K562 (cell line): ENCODE data around the gene CMIP. TPM values are rescaled to one million over a fixed set of nuclear protein-coding genes. Genes with fewer than 3 reads are reported as not detected.

Experiments
- EP300 ChIP-seq: IDR thresholded peaks from 2 replicates; pipeline ENCODE4 v1.6.1; 2012; ENCODE audit warnings: low read length, improper control_type of control experiment
- ESRRA ChIP-seq: fragments of 450-650 bp; IDR thresholded peaks from 2 replicates; pipeline ENCODE4 v1.6.1; 2014; ENCODE audit warnings: low read depth, mild to moderate bottlenecking, moderate library complexity, borderline replicate concordance
- EWSR1 ChIP-seq: fragments of 450-650 bp; IDR thresholded peaks from 2 replicates; pipeline ENCODE4 v1.6.1; 2018; ENCODE audit warnings: borderline replicate concordance, mild to moderate bottlenecking, low read depth, moderate library complexity; ENCODE audit not compliant: partially characterized antibody
- FOXK1 ChIP-seq: sonication (generic); formaldehyde crosslinking; IDR thresholded peaks from 2 replicates; pipeline ENCODE4 v1.8.0; 2022; ENCODE audit warnings: missing genetic modification reagents, mild to moderate bottlenecking, borderline replicate concordance
- HDAC2 ChIP-seq: fragments of 450-650 bp; IDR thresholded peaks from 2 replicates; pipeline ENCODE4 v1.6.1; 2016; ENCODE audit warnings: mild to moderate bottlenecking
- IFI16 ChIP-seq: fragments of 250-450 bp; sonication (Bioruptor Pico); IDR thresholded peaks from 2 replicates; pipeline ENCODE4 v2.1.2; 2022; ENCODE audit warnings: mild to moderate bottlenecking, inconsistent platforms
- MCM7 ChIP-seq, 2 experiments: fragments of 450-650 bp; IDR thresholded peaks; 2 replicates each; pipeline ENCODE4 v1.6.1; 2016 to 2018
- MEF2D ChIP-seq: conservative IDR thresholded peaks from 2 replicates; pipeline ENCODE4 v1.6.1; 2016; ENCODE audit warnings: low read depth, missing genetic modification characterization, missing compliant biosample characterization
- PYGO2 ChIP-seq: fragments of 450-650 bp; IDR thresholded peaks from 2 replicates; pipeline ENCODE4 v1.6.1; 2016; ENCODE audit warnings: mild to moderate bottlenecking, missing genetic modification characterization, moderate library complexity, missing compliant biosample characterization
- RB1 ChIP-seq: fragments of 450-650 bp; IDR thresholded peaks from 2 replicates; pipeline ENCODE4 v1.6.1; 2017; ENCODE audit warnings: low read depth, mild to moderate bottlenecking
- RBM25 ChIP-seq: fragments of 200-400 bp; formaldehyde crosslinking; IDR thresholded peaks from 2 replicates; pipeline ENCODE4 v1.6.1; 2018; ENCODE audit warnings: low read length, low read depth, moderate library complexity; ENCODE audit not compliant: severe bottlenecking
- RHOXF2B ChIP-seq: fragments of 250-450 bp; sonication (Bioruptor Pico); conservative IDR thresholded peaks from 2 replicates; pipeline ENCODE4 v1.5.1; 2021
- SMAD3 ChIP-seq: fragments of 450-650 bp; formaldehyde crosslinking; conservative IDR thresholded peaks from 2 replicates; pipeline ENCODE4 v1.4.0; 2020; ENCODE audit warnings: mild to moderate bottlenecking
- SRF ChIP-seq, 2 experiments: fragments of 250-450, 450-650 bp in 1 of 2; sonication (Bioruptor Pico) in 1 of 2; sonication (generic) in 1 of 2; formaldehyde crosslinking; IDR thresholded peaks; 2 replicates each; pipeline versions ENCODE4 v1.5.0 to v1.5.1; 2020 to 2022; ENCODE audit warnings: mild to moderate bottlenecking in 1 of 2, missing genetic modification reagents in 1 of 2
- TARDBP ChIP-seq: fragments of 450-650 bp; IDR thresholded peaks from 2 replicates; pipeline ENCODE4 v1.6.1; 2016
- TEAD2 ChIP-seq: fragments of 450-650 bp; IDR thresholded peaks from 2 replicates; pipeline ENCODE4 v1.6.1; 2016; ENCODE audit warnings: missing genetic modification characterization, control low read depth, missing compliant biosample characterization
- TFAM ChIP-seq: fragments of 250-450 bp; sonication (Bioruptor Pico); conservative IDR thresholded peaks from 2 replicates; pipeline ENCODE4 v1.5.0; 2021; ENCODE audit warnings: mild to moderate bottlenecking, moderate library complexity
- TSC22D4 ChIP-seq: fragments of 450-650 bp; IDR thresholded peaks from 2 replicates; pipeline ENCODE4 v1.6.1; 2016; ENCODE audit warnings: missing genetic modification characterization, missing biosample characterization, control low read depth
- ZKSCAN1 ChIP-seq: fragments of 150-350 bp; IDR thresholded peaks from 2 replicates; pipeline ENCODE4 v1.6.1; 2016; ENCODE audit warnings: low read depth, low read length
- ZNF24 ChIP-seq: fragments of 450-650 bp; IDR thresholded peaks from 2 replicates; pipeline ENCODE4 v1.6.1; 2016
- ZNF253 ChIP-seq: fragments of 250-450 bp; sonication (Bioruptor Pico); conservative IDR thresholded peaks from 2 replicates; pipeline ENCODE4 v1.6.1; 2021; ENCODE audit warnings: mild to moderate bottlenecking
- ZNF444 ChIP-seq: fragments of 250-450 bp; sonication (Bioruptor Pico); IDR thresholded peaks from 2 replicates; pipeline ENCODE4 v1.4.0; 2020; ENCODE audit warnings: mild to moderate bottlenecking, moderate library complexity
- ZNF445 ChIP-seq: fragments of 250-450 bp; sonication (Bioruptor Pico); IDR thresholded peaks from 2 replicates; pipeline ENCODE4 v1.4.0; 2020; ENCODE audit warnings: low read depth, mild to moderate bottlenecking, moderate library complexity
- polyA plus RNA-seq, 8 experiments: library from polyadenylated mRNA; depleted of rRNA in 4 of 8; stranded (reverse) in 5 of 8; unstranded in 3 of 8; fragments of >200 nt; fragmentation: Nextera tagmentation in 2 of 8; fragmentation: Illumina TruSeq in 1 of 8; extraction: Ambion mirVana in 2 of 8; extraction: Trizol in 1 of 8; gene quantifications; 2 replicates each; pipeline versions ENCODE4 v1.2.1 to v1.2.3, GENCODE V29; 2011 to 2014; ENCODE audit warnings: inconsistent platforms in 1 of 8, missing spikeins in 1 of 8
- total RNA-seq, 7 experiments: library from RNA; depleted of rRNA in 6 of 7; stranded (reverse); fragments of >200 nt in 6 of 7; fragmentation: Illumina TruSeq in 2 of 7; extraction: Trizol in 2 of 7; gene quantifications; 2 replicates each; pipeline versions ENCODE4 v1.2.1 to v1.2.3, GENCODE V29; 2011 to 2021; ENCODE audit warnings: low replicate concordance in 1 of 7
- TF ChIP-seq, protein P1 (sequence below): sonication (generic); formaldehyde crosslinking; IDR thresholded peaks from 2 replicates; pipeline ENCODE4 v1.8.0; 2023; ENCODE audit warnings: mild to moderate bottlenecking, missing genetic modification reagents
- TF ChIP-seq, protein P2 (sequence below), 3 experiments: fragments of 200-800 bp in 1 of 3; sonication (Bioruptor generic) in 1 of 3; sonication (generic) in 1 of 3; formaldehyde crosslinking in 1 of 3; IDR thresholded peaks; 2 replicates each; pipeline versions ENCODE4 v1.6.1 to v1.8.0; 2016 to 2022; ENCODE audit warnings: mild to moderate bottlenecking in 2 of 3, missing compliant biosample characterization in 2 of 3, missing genetic modification characterization in 2 of 3, missing genetic modification reagents in 1 of 3
- TF ChIP-seq, protein P3 (sequence below): fragments of 250-450 bp; sonication (Bioruptor Pico); IDR thresholded peaks from 2 replicates; pipeline ENCODE4 v1.8.0; 2021; ENCODE audit warnings: moderate library complexity, mild to moderate bottlenecking, inconsistent platforms

Gene CMIP
- total and polyA plus RNA-seq, 9 of the 15 experiments (the other 6 are each of a cell fraction or from before 2014, with no cell fraction given), result 0.94 to 82.5 (median 10.3) TPM

DNA sequence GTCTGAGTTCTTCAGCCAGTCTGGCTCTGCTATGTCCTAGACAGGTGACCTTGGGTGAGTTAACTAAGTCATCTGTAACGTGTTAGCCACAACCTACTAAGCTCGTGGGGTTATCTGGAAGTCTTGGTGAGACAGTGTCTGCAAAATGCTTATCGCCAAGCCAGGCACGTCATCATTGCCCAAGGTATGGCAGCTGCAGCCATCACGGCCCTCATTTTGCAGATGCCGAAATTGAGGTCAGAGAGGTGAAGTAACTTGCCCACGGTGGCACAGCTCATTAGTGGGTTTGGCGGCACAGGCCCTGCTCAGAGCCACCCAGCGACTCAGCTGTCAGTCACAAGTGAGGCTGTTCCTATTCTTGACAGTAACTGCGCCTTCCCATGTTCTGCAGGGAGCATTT is 79.8 kb downstream of the CMIP start (continued):
- TF ChIP-seq SRF (CRISPR knock-in tag; IDR thresholded peaks at IDR 0.05) (no peak), RHOXF2B (CRISPR knock-in tag) (no peak), ZKSCAN1 (0 out of 2 replicates have a peak, but pooled peaks have one; percentile 45), TEAD2 (no peak), ESRRA (peak; percentile 74), SMAD3 (CRISPR knock-in tag) (no peak), TSC22D4 (no peak), FOXK1 (CRISPR knock-in tag) (no peak), MCM7 (IDR thresholded peaks at IDR 0.05) (no peak), EP300 (no peak), EWSR1 (no peak), HDAC2 (0 out of 2 replicates have a peak, but pooled peaks have one; percentile 28), RBM25 (peak; percentile 43), ZNF444 (CRISPR knock-in tag) (no peak), RB1 (no peak), ZNF445 (CRISPR knock-in tag) (no peak), TFAM (CRISPR knock-in tag) (no peak), ZNF253 (CRISPR knock-in tag) (no peak), TARDBP (no peak), ZNF24 (no peak), MEF2D (no peak), IFI16 (CRISPR knock-in tag) (no peak), PYGO2 (tag) (no peak)
- TF ChIP-seq, protein P1, sequence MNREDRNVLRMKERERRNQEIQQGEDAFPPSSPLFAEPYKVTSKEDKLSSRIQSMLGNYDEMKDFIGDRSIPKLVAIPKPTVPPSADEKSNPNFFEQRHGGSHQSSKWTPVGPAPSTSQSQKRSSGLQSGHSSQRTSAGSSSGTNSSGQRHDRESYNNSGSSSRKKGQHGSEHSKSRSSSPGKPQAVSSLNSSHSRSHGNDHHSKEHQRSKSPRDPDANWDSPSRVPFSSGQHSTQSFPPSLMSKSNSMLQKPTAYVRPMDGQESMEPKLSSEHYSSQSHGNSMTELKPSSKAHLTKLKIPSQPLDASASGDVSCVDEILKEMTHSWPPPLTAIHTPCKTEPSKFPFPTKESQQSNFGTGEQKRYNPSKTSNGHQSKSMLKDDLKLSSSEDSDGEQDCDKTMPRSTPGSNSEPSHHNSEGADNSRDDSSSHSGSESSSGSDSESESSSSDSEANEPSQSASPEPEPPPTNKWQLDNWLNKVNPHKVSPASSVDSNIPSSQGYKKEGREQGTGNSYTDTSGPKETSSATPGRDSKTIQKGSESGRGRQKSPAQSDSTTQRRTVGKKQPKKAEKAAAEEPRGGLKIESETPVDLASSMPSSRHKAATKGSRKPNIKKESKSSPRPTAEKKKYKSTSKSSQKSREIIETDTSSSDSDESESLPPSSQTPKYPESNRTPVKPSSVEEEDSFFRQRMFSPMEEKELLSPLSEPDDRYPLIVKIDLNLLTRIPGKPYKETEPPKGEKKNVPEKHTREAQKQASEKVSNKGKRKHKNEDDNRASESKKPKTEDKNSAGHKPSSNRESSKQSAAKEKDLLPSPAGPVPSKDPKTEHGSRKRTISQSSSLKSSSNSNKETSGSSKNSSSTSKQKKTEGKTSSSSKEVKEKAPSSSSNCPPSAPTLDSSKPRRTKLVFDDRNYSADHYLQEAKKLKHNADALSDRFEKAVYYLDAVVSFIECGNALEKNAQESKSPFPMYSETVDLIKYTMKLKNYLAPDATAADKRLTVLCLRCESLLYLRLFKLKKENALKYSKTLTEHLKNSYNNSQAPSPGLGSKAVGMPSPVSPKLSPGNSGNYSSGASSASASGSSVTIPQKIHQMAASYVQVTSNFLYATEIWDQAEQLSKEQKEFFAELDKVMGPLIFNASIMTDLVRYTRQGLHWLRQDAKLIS, result no peak
- TF ChIP-seq, protein P2, sequence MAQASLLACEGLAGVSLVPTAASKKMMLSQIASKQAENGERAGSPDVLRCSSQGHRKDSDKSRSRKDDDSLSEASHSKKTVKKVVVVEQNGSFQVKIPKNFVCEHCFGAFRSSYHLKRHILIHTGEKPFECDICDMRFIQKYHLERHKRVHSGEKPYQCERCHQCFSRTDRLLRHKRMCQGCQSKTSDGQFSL (CRISPR knock-in tag; IDR thresholded peaks at IDR 0.05), result no peak
- TF ChIP-seq, protein P2 (tag; IDR thresholded peaks at IDR 0.05), result no peak
- TF ChIP-seq, protein P3, sequence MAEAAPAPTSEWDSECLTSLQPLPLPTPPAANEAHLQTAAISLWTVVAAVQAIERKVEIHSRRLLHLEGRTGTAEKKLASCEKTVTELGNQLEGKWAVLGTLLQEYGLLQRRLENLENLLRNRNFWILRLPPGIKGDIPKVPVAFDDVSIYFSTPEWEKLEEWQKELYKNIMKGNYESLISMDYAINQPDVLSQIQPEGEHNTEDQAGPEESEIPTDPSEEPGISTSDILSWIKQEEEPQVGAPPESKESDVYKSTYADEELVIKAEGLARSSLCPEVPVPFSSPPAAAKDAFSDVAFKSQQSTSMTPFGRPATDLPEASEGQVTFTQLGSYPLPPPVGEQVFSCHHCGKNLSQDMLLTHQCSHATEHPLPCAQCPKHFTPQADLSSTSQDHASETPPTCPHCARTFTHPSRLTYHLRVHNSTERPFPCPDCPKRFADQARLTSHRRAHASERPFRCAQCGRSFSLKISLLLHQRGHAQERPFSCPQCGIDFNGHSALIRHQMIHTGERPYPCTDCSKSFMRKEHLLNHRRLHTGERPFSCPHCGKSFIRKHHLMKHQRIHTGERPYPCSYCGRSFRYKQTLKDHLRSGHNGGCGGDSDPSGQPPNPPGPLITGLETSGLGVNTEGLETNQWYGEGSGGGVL (CRISPR knock-in tag), result no peak
